SH-SY5Y (cell line): ENCODE data around the gene LEFTY2.

Experiments
- GATA2 ChIP-seq: IDR thresholded peaks from 2 replicates; pipeline ENCODE4 v1.6.1; 2011; ENCODE audit warnings: mild to moderate bottlenecking, low read depth, low read length
- GATA3 ChIP-seq: IDR thresholded peaks from 2 replicates; pipeline ENCODE4 v1.6.1; 2011; ENCODE audit warnings: low read depth, mild to moderate bottlenecking, low read length, moderate library complexity

The LEFTY2 gene

GRCh38 chr1:225941187-225941941 lies at the start of gene LEFTY2:
TSS of gene LEFTY2 (minus strand) at chr1:225941220. CDS start at chr1:225941140, 80 bp downstream.
- TF ChIP-seq GATA3 (no peak), GATA2 (no peak)

- TF ChIP-seq GATA2 (no peak), GATA3 (no peak)
Measured at GRCh38 chr1:225987491-225988316, 46.7 kb upstream of the LEFTY2 start.

- no peak for TF ChIP-seq GATA3
- TF ChIP-seq GATA2: no peak
Measured at GRCh38 chr1:225981714-225982113, 40.7 kb upstream of the LEFTY2 start.

- TF ChIP-seq GATA3 (no peak), GATA2 (no peak)
Measured at GRCh38 chr1:225980005-225980836, 39.2 kb upstream of the LEFTY2 start.

- no peak for TF ChIP-seq GATA3
- no peak for TF ChIP-seq GATA2
Measured at GRCh38 chr1:225979421-225979820, 38.4 kb upstream of the LEFTY2 start.

GRCh38 chr1:225977937-225978748 lies 37.1 kb upstream of the LEFTY2 start:
- no peak for TF ChIP-seq GATA3
- no peak for TF ChIP-seq GATA2

- no peak for TF ChIP-seq GATA3
- no peak for TF ChIP-seq GATA2
Measured at GRCh38 chr1:225974454-225974853, 33.4 kb upstream of the LEFTY2 start.

GRCh38 chr1:225973158-225973557 lies 32.1 kb upstream of the LEFTY2 start:
- TF ChIP-seq GATA2 (no peak), GATA3 (no peak)

GRCh38 chr1:225972344-225973152 lies 31.5 kb upstream of the LEFTY2 start:
- TF ChIP-seq GATA2: no peak
- TF ChIP-seq GATA3: no peak

GRCh38 chr1:225965231-225965630 lies 24.2 kb upstream of the LEFTY2 start:
- TF ChIP-seq GATA3 (no peak), GATA2 (no peak)

GRCh38 chr1:225963735-225964530 lies 22.9 kb upstream of the LEFTY2 start:
- TF ChIP-seq GATA2 (no peak), GATA3 (no peak)
